NB4 (cell line): Measurements from ENCODE around the gene ZNF692.
A peak's percentile ranks its signal among the peaks of the same experiment; 100 is the strongest.
"Not testable (repeated sequence)": the region's sequence is repeated elsewhere in the genome, so short reads cannot be mapped to it uniquely, and the experiment has no call there.

Experiments
- DNase-seq: peaks from one replicate; pipeline ENCODE4 v3.0.0; 2010; ENCODE audit warnings: low read depth
- H3K4me3 ChIP-seq: one replicate; pipeline ENCODE4 v1.5.1; 2011; ENCODE audit warnings: mild to moderate bottlenecking, low read depth, low read length, moderate library complexity
- MYC ChIP-seq: IDR thresholded peaks from 2 replicates; pipeline ENCODE4 v1.6.1; 2011; ENCODE audit warnings: low read depth, low read length
- POLR2A ChIP-seq: IDR thresholded peaks from 2 replicates; pipeline ENCODE4 v1.6.1; 2011; ENCODE audit warnings: mild to moderate bottlenecking; ENCODE audit not compliant: insufficient read length; ENCODE audit errors: extremely low read depth
- TF ChIP-seq, protein P1 (sequence below): IDR thresholded peaks from 2 replicates; pipeline ENCODE4 v1.6.1; 2011; ENCODE audit warnings: low read depth, low read length
- TF ChIP-seq, protein P2 (sequence below): IDR thresholded peaks from one replicate; pipeline ENCODE4 v1.5.1; 2012; ENCODE audit warnings: low read depth, low read length

The ZNF692 gene

DNA sequence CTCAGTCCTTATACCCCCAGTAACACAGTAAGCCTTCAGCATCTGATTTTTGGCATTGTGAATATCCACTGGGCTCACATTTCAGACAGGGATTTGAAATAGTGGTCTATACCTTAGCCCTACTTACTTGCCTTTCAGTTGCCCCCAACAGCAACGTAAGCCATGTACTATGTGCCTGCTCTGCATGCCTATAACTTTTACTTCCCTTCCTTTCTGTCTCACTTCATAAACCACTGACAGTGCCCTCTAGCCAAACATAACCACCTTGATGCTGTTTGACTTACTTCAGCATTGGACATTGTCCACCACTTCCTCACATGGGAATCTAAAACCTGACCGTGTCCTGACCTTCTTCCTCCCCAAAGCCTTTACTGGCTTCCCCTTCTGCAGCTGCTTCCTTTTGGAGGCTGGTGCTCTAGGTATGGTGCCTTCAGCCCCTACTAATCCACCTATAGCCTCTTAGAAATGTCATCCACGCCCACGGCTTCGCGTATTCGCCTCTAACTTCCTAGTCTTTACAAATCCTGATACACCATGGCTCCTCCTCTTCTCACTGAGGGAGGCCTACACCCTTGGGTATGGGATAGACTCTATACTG lies 24.4 kb downstream of the ZNF692 start:
- TF ChIP-seq MYC, result peak; percentile 15; the same call in 1 of the 2 replicates
- no peak for TF ChIP-seq POLR2A
- TF ChIP-seq, protein P1, sequence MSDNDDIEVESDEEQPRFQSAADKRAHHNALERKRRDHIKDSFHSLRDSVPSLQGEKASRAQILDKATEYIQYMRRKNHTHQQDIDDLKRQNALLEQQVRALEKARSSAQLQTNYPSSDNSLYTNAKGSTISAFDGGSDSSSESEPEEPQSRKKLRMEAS, result peak; percentile 34; the same call in 1 of the 2 replicates
- DNase-seq, result peak; percentile 48
- H3K4me3 ChIP-seq, result no peak overlapping the region

DNA sequence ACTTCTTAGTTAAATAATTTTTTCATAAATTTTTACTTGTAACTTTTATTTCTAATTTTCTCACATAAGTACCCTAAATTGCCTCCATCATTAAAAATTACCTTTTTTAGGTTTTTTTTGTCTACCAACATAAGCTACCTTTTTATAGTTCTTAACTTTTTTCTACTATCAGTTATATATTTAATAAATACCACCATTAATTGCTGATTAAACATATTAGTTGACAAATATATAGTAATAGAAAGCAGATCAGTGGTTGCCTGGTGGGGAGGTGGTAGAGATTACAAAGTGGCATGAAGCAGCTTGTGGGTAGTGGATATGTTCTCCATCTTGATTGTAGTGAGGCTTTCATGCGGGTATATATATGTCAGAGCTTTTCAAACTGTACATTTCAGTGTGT lies 27.0 kb downstream of the ZNF692 start:
- TF ChIP-seq, protein P2, sequence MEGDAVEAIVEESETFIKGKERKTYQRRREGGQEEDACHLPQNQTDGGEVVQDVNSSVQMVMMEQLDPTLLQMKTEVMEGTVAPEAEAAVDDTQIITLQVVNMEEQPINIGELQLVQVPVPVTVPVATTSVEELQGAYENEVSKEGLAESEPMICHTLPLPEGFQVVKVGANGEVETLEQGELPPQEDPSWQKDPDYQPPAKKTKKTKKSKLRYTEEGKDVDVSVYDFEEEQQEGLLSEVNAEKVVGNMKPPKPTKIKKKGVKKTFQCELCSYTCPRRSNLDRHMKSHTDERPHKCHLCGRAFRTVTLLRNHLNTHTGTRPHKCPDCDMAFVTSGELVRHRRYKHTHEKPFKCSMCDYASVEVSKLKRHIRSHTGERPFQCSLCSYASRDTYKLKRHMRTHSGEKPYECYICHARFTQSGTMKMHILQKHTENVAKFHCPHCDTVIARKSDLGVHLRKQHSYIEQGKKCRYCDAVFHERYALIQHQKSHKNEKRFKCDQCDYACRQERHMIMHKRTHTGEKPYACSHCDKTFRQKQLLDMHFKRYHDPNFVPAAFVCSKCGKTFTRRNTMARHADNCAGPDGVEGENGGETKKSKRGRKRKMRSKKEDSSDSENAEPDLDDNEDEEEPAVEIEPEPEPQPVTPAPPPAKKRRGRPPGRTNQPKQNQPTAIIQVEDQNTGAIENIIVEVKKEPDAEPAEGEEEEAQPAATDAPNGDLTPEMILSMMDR, result no peak
- TF ChIP-seq MYC, result no peak
- TF ChIP-seq POLR2A, result no peak
- TF ChIP-seq, protein P1, result no peak
- no peak overlapping the region for H3K4me3 ChIP-seq
- DNase-seq, result no peak

DNA sequence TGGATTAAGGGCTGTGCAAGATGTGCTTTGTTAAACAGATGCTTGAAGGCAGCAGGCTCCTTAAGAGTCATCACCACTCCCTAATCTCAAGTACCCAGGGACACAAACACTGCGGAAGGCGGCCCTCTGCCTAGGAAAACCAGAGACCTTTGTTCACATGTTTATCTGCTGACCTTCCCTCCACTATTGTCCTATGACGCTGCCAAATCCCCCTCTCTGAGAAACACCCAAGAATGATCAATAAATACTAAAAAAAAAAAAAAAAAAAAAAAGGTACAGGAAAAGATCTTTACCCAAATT lies 28.2 kb downstream of the ZNF692 start:
- H3K4me3 ChIP-seq, DNase-seq: not testable (repeated sequence)

DNA sequence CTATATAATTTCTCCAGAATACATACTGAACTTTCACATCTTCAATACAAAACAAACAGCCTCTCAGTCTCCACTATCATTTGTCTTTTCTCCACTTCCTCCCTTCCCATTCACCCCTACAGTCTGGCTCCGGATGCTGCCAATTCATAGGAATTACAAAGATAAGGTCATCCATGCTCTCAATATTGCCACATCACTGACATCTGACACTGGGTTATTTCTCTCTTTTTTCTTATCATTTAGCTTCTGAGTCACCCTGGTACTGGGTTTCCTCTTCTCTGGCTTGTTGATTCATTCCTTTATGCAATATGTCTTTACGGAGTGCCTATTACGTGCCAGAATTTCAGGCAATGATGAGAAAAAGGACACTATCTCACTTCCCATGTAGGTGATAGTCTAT lies 30.0 kb downstream of the ZNF692 start:
- TF ChIP-seq, protein P2, result no peak
- TF ChIP-seq POLR2A (no peak), MYC (no peak)
- TF ChIP-seq, protein P1, result no peak
- no peak overlapping the region for H3K4me3 ChIP-seq
- DNase-seq, result peak; percentile 86

DNA sequence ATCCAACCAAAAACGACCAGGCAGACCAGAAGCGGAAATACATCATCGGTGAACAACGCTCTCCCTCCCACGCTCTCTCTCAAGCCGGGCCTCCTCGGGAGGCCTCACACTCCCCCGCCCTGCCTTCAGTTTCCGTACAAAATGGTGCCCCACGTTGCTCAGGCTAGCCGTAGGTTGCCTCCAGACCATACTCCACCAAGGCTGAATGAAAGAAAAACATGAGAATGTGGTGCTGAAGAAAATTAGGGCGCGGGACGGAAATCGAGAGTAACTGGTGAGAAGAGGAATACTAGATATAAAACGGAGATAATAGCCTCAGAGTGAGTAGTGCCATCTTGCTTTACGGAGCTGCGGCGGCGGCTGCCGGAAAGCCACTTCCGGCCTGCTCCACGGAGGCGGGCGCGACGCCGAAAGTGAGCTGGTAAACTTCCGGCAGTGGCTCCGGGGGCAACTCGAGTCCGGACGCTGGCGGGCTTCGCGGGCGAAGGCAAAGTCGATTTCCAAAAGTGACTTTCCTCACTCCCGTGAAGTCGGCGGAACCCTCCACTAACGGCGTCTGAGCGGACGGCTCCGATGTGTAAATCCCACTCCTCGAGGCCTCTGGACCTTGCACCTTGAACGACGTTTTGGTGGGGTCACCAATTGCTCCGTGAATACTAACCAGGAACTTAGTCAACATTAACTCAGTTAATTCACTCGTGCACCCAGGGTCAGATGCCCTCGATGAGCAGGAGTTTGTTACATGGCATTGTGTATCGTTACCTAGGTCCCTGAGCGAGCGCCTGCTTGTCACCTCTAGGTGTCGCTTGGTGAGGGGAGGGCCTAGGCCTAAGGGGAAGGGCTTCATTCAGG lies 32.8 kb downstream of the ZNF692 start, which contains the start of gene SH3BP5L:
Gene SH3BP5L, minus strand, starts transcription at position 7 of the 852 bp plus-strand sequence. CDS start 980 bp downstream, outside the sequence.
- peak within 1 kb of the TSS; percentile 77 for H3K4me3 ChIP-seq
- peak; percentile 96 for DNase-seq
- TF ChIP-seq POLR2A (peak; percentile 81), MYC (peak; percentile 61)
- TF ChIP-seq, protein P2, result peak; percentile 72
- TF ChIP-seq, protein P1, result no peak; the same call in 1 of the 2 replicates

DNA sequence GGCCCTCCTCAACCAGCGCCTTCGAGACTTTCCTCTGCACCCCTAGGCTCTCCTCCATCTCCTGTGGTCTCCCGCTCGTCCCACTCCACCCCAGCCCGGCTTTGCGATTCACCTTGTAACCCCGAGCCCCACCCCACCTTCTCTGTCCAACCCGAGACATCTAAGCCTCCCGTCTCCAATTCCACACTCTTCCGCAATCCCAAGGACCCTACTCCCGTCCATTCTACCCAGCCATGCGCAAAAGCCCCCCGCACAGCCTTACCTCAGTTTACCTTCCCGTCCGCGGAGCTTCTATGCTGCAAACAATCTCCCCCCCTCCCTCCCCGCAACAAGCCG lies 33.3 kb downstream of the ZNF692 start:
- DNase-seq, result no peak
- TF ChIP-seq MYC (no peak), POLR2A (no peak)
- TF ChIP-seq, protein P1, result 0 out of 2 replicates have a peak, but pooled peaks have one; percentile 5
- TF ChIP-seq, protein P2, result no peak

More for the DNA sequence above, 33.3 kb downstream of the ZNF692 start:
- peak overlapping the region; percentile 77 for H3K4me3 ChIP-seq
